Measurements from ENCODE around the gene CSNK1A1.

- TF ChIP-seq CTCF (IDR thresholded peaks at IDR 0.05) (no peak), EZH2phosphoT487 (IDR thresholded peaks at IDR 0.05) (no peak), EZH2 (IDR thresholded peaks at IDR 0.05) (no peak)
Measured at GRCh38 chr5:149450199-149450598, 101.0 kb downstream of the CSNK1A1 start.
